Measurements from ENCODE around the gene ZNF124.

DNA sequence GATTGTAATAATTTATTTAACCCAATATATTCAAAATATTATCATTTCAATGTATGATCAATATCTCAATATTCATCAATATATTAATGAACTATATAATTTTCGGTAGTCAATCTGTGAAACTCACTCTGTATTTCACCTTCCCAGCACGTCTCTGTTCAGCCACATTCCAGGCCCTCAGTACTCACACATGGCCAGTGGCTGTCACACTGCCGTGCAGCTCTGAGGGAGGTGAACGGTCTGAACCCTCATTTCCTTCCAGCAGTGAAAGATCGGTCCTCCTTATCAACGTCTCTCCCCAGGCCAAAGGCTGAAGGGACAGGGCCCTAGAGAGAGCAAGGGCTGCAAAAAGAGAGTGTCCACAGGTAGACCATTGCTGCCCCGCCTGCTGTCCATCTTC is 39.5 kb upstream of the ZNF124 start:
- TF ChIP-seq EZH2phosphoT487 (IDR thresholded peaks at IDR 0.05; ENCODE audit: low read depth), result no peak
- no peak for TF ChIP-seq CTCF (IDR thresholded peaks at IDR 0.05; ENCODE audit: low read depth, low read length)
